Activated CD4-positive, CD25-positive, alpha-beta regulatory T cell treated with anti-CD3 and anti-CD28 coated beads, Interleukin-2, amount 50 U/mL, for 72 hours (primary cell): Measurements from ENCODE around the gene PRPF31.
"Not testable (repeated sequence)": the region's sequence is repeated elsewhere in the genome, so short reads cannot be mapped to it uniquely, and the experiment has no call there.

Source experiments
- DNase-seq: peaks from one replicate; pipeline ENCODE4 v3.0.0; 2021

PRPF31 gene

GRCh38 chr19:54164369-54165068, 49.0 kb downstream of the PRPF31 start:
- peak; percentile 64 for DNase-seq

DNA sequence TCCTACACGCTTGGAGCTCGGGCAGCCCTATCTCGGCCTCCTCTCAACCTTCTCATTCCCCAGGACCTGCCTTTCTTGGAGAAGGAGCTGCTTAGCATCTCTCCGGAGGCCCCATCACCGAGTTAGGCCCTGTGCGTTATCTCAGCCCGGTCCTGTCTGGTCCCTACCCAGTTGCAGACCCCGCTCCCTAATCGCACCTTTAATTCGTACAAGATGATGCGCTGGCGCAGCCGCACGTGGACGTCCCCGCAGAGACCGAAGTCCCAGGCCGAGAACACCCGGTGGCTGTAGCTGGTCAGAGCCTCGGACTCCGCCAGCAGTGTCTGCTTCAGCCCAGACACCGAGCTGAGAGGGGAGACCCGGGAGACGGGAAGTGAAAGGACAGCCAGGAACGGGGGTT, 49.7 kb downstream of the PRPF31 start:
- no peak for DNase-seq

- peak; percentile 95 for DNase-seq
Measured at GRCh38 chr19:54168174-54168917, 52.8 kb downstream of the PRPF31 start.

DNA sequence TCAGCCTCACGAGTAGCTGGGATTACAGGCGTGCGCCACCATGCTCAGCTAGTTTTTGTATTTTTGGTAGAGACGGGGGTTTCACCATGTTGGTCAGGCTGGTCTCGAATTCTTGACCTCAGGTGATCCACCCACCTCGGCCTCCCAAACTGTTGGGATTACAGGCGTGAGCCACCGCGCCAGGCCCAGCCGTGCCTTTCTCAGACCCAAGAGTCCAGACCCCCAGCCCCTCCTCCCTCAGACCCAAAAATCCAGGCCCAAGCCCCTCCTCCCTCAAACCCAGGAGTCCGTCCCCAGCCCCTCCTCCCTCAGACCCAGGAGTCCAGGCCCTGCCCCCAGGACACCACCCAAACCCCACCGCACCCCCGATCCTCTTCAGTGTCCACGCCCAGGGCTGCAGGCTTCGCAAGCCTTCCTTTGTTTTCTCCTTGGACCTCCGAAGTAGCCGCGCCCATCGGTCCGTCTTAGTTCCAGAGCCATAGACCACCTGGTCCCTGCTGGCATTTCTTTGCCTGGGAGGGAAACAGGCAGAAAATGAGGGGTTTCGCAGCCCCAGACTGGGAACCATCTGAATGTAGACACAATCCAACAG, 53.7 kb downstream of the PRPF31 start:
- no peak for DNase-seq

DNA sequence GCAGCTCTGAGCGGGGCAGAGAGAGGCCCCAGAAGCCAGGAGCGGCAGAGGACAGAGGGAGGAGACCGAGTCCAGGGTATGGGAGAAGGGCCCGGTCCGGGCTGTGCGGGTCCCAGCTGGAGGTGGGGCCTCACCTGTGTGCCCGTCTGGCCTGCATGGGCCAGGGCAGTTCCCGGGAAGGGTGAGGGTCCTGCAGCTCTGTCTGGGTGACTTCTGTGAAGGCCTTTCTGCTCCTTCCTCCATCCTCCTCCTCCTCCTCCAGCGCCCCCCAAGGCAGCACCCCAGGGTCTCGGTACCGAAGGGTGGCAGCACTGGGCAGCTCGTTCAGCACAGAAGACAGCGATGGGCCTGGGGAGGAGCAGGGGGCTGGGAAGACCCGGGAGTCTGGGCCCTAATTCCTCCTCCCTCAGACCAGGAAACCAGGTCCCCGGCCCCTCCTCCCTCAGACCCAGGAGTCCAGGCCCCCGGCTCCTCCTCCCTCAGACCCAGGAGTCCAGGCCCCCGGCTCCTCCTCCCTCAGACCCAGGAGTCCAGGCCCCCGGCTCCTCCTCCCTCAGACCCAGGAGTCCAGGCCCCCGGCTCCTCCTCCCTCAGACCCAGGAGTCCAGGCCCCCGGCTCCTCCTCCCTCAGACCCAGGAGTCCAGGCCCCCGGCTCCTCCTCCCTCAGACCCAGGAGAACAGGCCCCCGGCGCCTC, 56.3 kb downstream of the PRPF31 start:
- DNase-seq, result not testable (repeated sequence)

- no peak for DNase-seq
Measured at GRCh38 chr19:54172471-54173358, 57.2 kb downstream of the PRPF31 start, which contains the start of gene TMC4. Gene TMC4, minus strand, starts transcription at chr19:54173160. Its CDS starts 43 bp downstream, at chr19:54173117.

- no peak for DNase-seq
Measured at GRCh38 chr19:54173359-54173699, 57.8 kb downstream of the PRPF31 start.

GRCh38 chr19:54173951-54174834, 58.6 kb downstream of the PRPF31 start:
- DNase-seq, result no peak

GRCh38 chr19:54178581-54179261, 63.2 kb downstream of the PRPF31 start:
- DNase-seq, result no peak

GRCh38 chr19:54179262-54179852, 63.8 kb downstream of the PRPF31 start:
- DNase-seq, result no peak

DNA sequence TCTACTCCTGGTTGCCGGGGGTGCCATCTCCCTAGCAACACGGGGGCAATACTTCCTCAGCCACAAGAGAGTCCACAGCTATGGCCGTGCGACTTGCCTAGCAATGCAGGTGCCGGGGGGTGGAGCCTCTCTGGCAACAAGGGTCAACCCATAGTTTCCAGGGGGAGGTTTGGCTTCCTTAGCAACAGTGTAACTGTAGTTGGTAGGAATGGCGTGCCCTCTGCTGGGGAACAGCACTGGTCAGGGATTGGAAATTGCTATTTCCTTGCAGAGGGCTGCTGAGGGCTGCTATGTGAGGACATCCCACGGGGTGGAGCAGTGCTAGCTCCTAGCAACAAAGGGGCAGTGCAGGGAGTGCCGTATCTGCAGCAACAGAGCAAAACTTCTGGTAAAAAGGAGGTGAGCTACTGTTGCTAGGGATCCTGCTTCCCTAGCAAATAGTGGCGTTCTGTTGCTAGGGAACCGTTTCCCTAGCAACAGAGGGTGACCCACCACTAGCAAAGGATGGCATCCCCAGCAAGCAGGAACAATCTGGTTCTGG, 64.4 kb downstream of the PRPF31 start:
- no peak for DNase-seq

DNA sequence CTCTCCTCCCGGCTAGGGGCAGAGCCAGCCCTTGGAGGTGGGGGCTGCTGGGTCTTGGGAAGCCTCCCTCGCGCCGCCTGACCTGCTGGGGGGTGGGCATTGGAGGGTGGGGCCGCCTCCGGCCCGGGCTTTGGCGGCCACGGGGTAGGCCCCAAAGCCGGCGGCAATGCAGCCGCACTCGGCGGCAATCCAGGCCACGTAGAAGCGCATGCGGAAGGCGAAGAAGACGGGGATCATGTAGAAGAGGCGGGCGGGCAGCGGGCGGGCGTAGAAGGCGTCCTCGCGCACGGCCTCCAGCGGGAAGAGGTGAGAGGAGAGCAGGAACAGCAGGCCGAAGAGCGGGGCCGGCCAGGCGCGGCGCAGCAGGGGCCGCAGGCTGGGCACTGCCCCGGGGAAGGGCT, 65.1 kb downstream of the PRPF31 start:
- DNase-seq, result no peak
